WTC11 (cell line): Measurements from ENCODE around the gene ANKRD23.
A peak's percentile ranks its signal among the peaks of the same experiment; 100 is the strongest.

Experiments used
- ATF2 ChIP-seq: sonication (generic); formaldehyde crosslinking; IDR thresholded peaks from 2 replicates; pipeline ENCODE4 v1.8.1; 2022; ENCODE audit warnings: low read depth, missing genetic modification reagents, borderline replicate concordance
- CTCF ChIP-seq: fragments of 200-600 bp; IDR thresholded peaks from 2 replicates; pipeline ENCODE4 v1.8.0; 2022; ENCODE audit warnings: antibody characterized with exemption
- MAX ChIP-seq: sonication (generic); formaldehyde crosslinking; IDR thresholded peaks from 2 replicates; pipeline ENCODE4 v1.8.0; 2022; ENCODE audit warnings: mild to moderate bottlenecking, missing genetic modification reagents
- ZNF263 ChIP-seq: sonication (generic); formaldehyde crosslinking; IDR thresholded peaks from 2 replicates; pipeline ENCODE4 v1.8.1; 2022; ENCODE audit warnings: low read depth, mild to moderate bottlenecking, moderate library complexity, missing genetic modification reagents

- peak; percentile 45; the same call in 1 of the 2 replicates for TF ChIP-seq MAX
- no peak for TF ChIP-seq ATF2 (CRISPR knock-in tag)
- no peak for TF ChIP-seq ZNF263
- no peak for TF ChIP-seq CTCF
Observed at GRCh38 chr2:96816836-96817702, 26.8 kb downstream of the ANKRD23 start.
